HG03558 (cell line): ENCODE data around the gene FAM110A.
"Not testable (repeated sequence)": the region's sequence is repeated elsewhere in the genome, so short reads cannot be mapped to it uniquely, and the experiment has no call there.

Experiments used
- ATAC-seq: cut with Tn5 transposase; IDR thresholded peaks from one replicate; pipeline ENCODE4 v1.9.1; 2021; ENCODE audit warnings: moderate number of reproducible peaks; ENCODE audit not compliant: unreplicated experiment; ENCODE audit errors: extremely low read depth

Gene FAM110A

DNA sequence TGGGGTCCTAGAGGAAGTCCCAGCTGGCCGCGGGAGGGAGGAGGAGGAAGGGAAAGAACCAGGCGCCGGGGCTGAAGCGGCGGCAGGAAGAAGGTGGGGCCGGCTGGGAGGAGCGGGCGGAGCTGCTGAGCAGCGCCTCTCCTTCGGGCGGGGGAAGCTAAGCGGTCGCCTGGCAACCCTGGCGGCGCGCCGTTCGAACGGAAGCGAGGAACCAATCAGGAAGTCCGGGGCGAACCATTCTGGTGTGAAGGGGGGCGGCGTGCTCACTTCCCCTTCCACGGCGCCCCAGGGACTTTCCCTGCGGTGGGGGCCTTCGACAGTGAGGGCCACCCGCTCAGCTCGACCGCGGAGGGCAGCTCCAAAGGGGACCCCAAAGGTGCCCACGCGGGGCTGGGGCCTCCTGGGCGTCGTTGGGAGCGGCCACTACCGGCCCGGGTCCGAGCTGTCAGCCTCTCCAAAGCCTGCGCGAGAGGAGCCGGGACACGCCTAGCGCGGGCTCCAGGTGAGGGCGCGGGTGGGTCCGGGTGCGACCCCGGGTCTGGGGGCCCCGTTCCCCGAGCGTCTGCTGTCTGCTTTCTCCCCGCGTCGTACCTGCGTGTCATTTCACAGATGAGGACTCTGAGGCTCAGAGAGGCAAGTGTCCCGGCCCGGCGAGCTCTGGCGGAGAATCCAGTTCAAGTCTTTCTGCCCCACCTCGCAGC lies at the start of gene FAM110A:
TSS of gene FAM110A (plus strand) at position 266 of the 701 bp plus-strand sequence. CDS start 11,090 bp downstream, outside the sequence.
- peak; percentile 83 for ATAC-seq

DNA sequence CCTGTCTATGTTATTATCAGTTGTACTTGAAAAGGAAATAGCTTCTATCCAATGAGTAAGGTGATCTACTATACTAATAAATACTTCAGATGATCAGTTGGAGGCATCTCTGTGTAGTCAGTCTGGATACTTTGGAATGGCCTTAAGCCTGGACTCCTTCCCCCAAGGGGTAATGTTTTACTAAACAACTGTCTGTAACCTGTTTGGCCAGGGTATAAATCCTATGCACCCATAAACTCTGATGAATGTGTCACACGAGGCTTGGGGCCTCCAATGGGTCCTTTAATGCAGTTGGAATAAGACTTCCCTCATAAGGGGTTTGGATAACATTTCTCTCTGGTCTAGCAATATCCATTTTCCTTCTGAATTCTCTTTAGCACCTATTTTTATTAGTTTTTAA lies 45.7 kb upstream of the FAM110A start:
- ATAC-seq: no peak

DNA sequence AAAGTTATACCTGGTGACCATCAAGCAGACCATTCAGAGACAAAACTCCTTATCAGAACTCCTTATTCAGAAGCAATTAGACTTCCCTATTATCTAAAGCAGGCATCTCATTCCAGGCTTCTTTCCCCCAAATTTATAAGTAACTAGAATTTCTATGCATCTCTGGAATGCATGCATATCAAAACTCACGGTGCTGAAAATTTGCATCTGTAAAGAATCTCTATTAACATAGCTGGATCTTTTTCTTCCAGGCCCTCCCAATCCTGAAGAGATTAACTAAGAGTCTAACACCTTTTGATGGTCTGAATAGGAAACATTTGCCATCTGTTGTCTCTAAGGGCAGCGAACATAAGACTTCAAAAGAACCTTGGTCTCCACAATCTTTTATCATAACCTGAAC lies 42.5 kb upstream of the FAM110A start:
- ATAC-seq: no peak

DNA sequence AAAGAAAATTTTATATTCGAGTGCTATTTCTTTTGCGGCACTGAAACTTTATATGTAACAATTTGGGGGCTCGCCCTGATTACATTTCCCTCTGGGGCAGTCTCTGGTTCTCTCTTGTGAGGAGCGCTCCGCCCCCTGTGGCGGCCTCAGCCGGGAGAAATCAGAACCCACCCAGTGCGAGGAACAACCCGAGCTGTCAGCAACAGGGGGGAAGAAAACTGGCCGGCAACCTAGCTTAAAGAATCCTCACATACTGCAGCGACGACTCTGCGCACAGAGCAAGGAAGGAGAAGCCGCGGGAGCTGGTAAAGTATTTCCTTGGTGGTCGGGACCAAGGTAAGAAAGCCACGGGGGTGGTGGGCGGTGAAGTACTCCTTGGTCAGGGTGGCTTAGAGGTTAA lies 41.3 kb upstream of the FAM110A start:
- ATAC-seq: no peak

DNA sequence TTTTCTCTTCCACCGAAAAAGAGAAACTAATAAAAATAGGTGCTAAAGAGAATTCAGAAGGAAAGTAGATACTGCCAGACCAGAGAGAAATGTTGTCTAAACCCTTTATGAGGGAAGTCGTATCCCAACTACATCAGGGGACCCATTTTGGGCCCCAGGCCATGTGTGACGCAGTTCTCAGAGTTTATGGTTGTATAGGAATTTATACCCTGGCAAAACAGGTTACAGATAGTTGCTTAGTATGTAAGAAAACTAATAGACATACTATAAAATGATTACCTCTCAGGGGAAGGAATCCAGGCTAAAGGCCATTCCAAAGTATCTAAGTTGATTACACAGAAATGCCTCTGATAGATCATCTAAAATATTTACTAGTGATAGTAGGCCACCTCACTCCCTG lies 36.6 kb upstream of the FAM110A start:
- no peak for ATAC-seq

DNA sequence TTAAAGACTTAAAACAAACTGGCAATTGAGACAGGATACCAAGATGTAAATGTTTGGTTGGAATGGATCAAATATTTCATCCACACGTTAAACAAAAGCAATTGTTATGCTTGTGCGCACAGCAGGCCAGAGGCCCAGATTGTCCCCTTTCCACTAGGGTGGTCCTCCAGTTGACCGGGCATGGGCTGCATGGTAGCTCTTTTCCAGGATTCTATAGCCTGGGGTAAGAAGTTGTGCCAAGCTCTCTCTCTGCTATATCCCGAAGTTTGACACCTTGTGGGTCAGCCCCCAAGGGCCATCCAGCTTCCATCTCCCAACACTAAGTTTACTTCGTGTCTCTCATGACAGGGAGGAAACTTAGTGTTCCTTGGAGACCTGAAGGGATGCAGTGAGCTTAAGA lies 34.8 kb upstream of the FAM110A start:
- ATAC-seq: not testable (repeated sequence)

DNA sequence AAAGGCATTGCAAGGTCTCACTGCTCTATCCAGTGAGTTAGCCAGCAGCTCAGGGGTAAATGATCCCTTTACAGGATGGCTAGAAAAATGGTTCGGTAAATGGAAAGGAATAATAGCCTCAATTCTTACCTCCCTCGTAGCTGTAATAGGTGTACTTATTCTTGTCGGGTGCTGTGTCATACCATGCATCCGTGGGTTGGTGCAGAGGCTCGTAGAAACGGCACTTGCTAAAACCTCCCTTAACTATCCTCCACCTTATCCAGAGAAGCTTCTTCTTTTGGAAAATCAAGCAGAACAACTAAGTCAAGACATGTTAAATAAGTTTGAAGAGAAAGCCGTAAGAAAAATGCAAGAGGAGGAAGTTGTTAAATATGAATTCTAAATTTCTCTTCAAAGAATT lies 33.5 kb upstream of the FAM110A start:
- not testable (repeated sequence) for ATAC-seq

DNA sequence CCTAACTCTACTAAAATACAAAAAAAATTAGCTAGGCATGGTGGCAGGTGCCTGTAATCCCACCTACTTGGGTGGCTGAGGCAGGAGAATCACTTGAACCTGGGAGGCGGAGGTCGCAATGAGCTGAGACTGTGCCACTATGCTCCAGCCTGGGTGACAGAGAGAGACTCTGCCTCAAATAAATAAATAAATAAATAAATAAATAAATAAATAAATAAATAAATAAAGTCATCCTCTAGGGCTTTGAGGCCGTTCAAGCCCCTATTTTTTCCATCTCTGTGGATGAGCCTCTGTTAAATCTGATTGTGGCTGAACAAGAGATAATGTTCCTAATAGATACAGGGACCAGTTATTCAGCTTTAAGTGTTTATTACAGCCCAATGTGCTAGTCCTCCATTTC lies 31.8 kb upstream of the FAM110A start:
- no peak for ATAC-seq

DNA sequence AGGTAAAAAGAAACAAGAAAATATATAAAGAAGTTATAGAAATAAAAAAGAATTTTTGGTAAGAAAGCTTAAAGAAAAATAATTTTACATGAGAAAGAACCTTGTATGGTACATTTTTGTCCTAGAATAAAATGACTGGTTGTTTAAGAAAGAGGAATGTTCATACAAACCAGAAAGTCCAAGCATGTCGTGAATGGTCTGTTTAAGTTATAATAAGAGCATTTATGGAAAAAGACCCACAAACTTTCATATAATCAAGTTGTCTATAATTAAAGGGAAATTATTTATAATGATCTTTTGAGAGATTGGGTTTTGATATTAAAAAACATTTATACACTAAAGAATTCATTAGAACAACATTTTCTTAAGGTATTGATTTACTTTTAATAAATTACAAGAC lies 27.8 kb upstream of the FAM110A start:
- no peak for ATAC-seq

DNA sequence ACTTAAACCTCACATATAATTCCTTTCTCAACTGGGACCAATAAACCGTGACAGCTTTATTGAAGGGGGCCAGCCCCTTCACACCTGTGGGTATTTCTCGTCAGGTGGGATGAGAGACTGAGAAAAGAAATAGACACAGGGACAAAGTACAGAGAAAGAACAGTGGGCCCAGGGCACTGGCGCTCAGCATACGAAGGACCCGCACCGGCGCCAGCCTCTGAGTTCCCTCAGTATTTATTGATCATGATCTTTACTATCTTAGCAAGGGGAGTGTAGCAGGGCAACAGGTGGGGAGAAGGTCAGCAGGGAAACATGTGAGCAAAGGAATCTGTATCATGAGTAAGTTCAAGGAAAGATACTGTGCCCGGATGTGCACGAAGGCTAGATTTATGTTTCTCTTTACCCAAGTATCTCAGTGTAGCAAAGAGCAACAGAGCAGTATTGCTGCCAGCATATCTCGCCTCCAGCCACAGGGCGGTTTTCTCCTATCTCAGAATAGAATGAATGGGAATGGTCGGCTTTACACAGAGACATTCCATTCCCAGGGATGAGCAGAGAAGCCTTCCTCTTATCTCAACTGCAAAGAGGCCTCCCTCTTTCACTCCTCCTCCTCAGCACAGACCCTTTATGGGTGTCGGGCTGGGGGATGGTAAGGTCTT lies 21.6 kb upstream of the FAM110A start:
- ATAC-seq: not testable (repeated sequence)

DNA sequence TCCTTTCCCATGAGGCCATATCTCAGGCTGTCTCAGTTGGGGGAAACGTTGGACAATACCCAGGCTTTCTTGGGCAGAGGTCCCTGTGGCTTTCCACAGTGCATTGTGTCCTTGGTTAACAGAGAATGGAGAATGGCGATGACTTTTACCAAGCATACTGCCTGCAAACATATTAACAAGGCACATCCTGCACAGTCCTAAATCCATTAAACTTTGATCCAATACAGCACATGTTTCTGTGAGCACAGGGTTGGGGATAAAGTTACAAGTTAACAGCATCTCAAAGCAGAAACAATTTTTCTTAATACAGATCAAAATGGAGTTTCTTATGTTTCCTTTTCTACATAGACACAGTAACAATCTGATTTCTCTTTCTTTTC lies 21.1 kb upstream of the FAM110A start:
- not testable (repeated sequence) for ATAC-seq

DNA sequence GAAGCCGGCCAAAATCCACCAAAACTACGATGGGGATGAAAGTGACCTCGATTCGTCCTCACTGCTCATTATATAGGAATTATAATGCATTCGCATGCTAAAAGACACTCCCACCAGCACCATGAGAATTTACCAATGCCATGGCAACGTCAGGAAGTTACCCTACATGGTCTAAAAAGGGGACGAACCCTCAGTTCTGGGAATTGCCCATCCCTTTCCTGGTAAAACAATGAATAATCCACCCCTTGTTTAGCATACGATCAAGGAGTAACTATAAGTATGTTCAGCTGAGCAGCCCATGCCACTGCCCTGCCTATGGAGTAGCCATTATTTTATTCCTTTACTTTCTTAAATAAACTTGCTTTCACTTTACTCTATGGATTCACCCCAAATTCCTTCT lies 20.1 kb upstream of the FAM110A start:
- ATAC-seq: no peak

DNA sequence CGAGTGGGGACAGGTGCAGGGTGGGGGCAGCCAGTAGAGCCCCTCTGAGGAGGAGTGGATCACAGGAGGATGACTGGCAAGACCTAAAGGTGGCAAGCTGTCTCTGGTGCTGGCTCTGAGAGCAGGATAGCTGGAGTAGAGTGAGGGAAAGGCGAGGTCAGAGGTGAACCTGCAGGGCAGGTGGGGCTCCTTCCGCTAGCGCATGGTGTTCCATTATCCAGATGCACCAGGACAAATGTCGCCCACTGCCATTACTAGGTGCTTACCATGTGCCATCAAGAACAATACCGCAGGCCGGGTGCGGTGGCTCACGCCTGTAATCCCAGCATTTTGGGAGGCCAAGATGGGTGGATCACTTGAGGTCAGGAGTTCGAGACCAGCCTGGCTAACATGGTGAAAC lies 18.3 kb upstream of the FAM110A start:
- ATAC-seq: no peak

DNA sequence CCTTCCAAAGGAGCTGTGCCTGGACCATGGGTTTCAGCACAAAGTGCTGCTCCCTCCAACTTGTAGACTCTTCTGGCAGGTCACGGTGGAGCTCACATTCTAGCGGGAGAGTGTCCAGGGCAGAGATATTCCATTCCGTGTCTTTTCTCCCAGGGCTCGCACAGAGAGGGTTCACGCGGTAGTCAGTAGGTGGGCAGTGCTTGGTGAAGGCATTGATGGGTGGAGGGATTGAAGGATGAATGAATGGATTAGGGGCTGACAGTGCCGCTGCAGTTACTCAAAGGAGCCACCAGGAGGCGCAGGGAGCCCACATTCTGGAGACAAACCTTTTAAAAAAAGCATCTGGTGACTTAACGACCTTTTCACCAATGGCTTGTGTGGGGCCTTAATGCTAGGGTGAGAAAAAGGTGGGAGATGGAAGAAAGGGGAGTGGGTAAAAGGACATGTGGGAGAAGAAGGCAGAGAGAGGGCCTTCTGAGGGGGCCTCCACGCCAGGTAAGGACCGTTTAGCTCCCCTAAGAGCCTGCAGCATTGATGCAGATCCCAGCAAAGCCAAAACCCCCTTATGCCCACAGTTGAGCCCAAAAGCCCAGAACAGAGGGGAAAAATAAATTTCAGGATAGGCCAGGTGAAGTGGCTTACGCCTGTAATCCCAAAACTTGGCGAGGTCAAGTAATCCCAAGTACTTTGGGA lies 17.5 kb upstream of the FAM110A start:
- ATAC-seq: no peak

DNA sequence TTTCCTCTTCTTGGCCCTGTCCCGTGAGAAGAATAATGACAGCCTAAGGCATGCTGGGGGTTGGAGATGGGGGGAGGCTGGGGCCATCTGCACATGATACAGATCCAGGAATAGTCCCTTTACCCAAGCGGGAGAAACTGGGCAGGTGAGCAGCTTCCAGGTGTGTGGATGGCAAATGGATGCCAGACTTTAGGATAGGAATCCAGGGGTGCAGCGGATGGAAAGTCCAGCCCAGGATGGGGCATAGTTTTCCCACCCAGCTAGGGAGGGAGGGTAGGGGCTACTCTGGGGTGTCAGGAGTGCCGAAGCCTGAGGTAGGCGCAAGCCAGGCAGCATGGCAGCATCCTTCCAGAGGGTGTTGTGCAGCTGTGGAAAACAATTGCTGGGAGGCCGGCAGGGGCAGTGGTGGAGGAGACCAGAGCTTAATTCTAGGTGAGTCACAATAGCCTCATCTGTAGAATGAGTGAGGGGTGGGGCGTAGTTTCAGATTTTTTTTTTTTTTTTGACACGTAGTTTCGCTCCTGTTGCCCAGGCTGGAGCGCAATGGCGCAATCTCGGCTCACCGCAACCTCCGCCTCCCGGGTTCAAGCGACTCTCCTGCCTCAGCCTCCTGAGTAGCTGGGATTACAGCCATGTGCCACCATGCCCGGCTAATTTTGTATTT lies 15.4 kb upstream of the FAM110A start:
- no peak for ATAC-seq

DNA sequence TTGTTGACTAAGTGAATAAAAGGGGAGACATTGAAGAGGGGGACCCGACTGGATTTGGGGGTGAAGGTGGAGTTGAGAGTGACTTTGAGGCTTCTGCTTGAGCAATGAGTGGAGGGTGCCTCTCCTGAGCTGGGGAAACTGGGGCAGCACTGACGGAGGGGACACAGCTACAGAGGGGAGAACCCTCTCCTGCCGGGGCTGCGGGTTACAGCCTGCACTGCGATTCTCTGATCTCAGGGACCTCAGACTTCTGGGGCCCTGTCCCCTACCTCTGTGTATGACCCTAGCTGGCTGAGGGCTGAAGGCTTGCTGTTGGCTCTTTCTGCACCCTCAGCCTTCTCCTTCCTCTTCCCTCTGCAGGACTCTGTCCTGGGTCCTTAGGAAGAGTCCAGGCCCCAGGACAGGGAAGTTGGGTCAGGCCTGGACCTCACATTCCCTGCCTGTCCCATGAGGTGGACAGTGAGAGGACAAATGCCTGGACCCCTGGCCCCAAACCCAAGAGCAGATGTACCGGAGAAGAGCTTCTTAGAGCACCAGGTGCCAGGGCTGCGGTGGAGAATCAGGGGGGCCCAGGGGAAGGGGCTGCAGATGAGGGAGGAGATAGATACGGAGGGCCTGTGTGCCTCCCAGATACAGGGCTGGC lies 13.7 kb upstream of the FAM110A start:
- no peak for ATAC-seq

DNA sequence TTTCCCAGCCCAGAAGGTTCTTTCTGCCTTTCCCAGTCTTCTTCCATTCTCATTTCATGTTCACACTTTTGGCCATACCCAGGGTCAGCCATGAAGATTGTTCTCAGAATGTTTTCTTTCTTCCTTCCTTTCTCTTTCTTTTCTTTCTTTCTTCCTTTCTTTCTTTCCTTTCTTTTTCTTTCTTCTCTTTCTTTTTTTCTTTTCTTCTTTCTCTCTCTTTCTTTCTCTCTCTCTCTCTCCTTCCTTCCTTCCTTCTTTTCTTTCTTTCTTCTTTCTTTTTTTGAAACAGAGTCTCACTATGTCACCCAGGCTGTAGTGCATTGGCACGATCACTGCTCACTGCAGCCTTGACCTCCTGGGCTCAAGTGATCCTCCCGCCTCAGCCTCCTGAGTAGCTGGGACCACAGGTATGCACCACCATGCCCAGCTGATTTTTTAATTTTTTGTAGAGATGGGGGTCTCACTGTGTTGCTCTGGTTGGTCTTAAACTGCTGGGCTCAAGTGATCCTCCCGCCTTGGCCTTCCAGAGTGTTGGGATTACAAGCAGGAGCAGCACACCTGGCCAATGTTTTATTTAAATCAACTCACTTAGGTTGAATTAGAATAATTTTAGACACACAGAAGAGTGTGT lies 13.1 kb upstream of the FAM110A start:
- no peak for ATAC-seq

DNA sequence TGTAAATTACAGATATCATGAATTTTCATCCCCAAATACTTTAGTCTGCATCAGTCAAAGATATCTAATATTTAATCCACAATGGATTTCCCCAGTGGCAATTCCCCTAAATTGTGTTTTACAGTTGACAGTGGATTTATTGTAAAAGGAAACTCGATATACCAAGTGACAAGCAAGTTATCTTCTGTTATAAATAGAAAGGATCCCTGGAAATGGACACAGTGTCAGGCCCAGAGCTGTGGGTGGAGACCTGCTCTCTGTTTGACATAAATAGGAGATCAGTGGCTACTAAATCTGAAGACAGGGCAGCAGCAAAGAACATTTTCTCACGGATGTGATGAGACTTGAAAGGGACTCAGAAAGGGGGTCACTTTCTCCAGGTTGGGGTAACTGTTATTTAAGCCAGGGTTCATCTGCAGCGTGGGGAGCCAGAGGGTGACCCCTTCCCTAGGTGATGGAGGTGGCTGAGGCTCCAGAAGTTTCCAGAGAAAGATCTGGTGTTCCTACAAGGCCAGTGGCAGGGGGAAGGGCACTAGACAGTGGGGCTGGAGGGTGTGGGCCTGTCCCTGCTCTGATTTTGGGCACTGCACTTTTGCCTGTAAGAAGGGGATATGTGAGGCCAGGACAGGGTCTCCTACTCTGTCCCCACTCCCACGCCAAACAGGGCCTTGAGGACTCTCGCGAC lies 12.3 kb upstream of the FAM110A start:
- no peak for ATAC-seq

DNA sequence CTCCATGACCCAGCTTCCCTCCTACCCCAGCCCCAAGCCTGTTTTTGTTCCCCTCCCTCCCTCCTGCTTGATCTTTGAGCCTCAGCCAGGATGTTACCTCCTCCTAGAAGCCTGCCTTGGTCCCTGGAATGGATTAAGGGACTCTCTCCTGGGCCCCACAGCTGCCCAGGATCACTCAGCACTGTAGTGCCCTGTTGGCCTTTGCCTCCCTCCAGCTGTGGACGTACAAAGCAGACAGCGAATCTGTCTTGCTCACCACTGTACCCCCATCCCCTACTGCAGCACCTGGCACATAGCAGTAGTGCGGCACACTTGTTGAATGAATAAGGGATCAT lies 11.8 kb upstream of the FAM110A start:
- no peak for ATAC-seq
